Measurements from ENCODE around the gene CMBL.
"Not testable (repeated sequence)": the region's sequence is repeated elsewhere in the genome, so short reads cannot be mapped to it uniquely, and the experiment has no call there.

CMBL gene

GRCh38 chr5:10333154-10334006 lies 25.7 kb upstream of the CMBL start:
- DNase-seq (ENCODE audit: low read depth), result no peak

- DNase-seq (ENCODE audit: low read depth), result no peak
These were observed 24.6 kb upstream of the CMBL start for GRCh38 chr5:10332301-10332700.

GRCh38 chr5:10331341-10331796 lies 23.7 kb upstream of the CMBL start:
- no peak for DNase-seq (ENCODE audit: low read depth)

- DNase-seq (ENCODE audit: low read depth), result no peak
These were observed 23.0 kb upstream of the CMBL start for GRCh38 chr5:10330511-10331230.

- DNase-seq (ENCODE audit: low read depth), result no peak
These were observed 22.2 kb upstream of the CMBL start for GRCh38 chr5:10329820-10330481.

- DNase-seq (ENCODE audit: low read depth), result no peak
These were observed 21.7 kb upstream of the CMBL start for GRCh38 chr5:10329446-10329819.

GRCh38 chr5:10328323-10328722 lies 20.6 kb upstream of the CMBL start:
- no peak for DNase-seq (ENCODE audit: low read depth)

- DNase-seq (ENCODE audit: low read depth), result no peak
These were observed 17.0 kb upstream of the CMBL start for GRCh38 chr5:10324518-10325370.

GRCh38 chr5:10323588-10324488 lies 16.1 kb upstream of the CMBL start:
- DNase-seq (ENCODE audit: low read depth), result no peak

- no peak for DNase-seq (ENCODE audit: low read depth)
These were observed 14.2 kb upstream of the CMBL start for GRCh38 chr5:10321882-10322281.

GRCh38 chr5:10320793-10321192 lies 13.1 kb upstream of the CMBL start:
- no peak for DNase-seq (ENCODE audit: low read depth)

- DNase-seq (ENCODE audit: low read depth), result no peak
These were observed 11.6 kb upstream of the CMBL start for GRCh38 chr5:10319202-10319851.

GRCh38 chr5:10317825-10318682 lies 10.4 kb upstream of the CMBL start:
- DNase-seq (ENCODE audit: low read depth), result no peak

GRCh38 chr5:10315824-10316509 lies 8.3 kb upstream of the CMBL start:
- DNase-seq (ENCODE audit: low read depth), result no peak

GRCh38 chr5:10315201-10315600 lies 7.5 kb upstream of the CMBL start:
- DNase-seq (ENCODE audit: low read depth), result no peak

- no peak for DNase-seq (ENCODE audit: low read depth)
These were observed 4.1 kb upstream of the CMBL start for GRCh38 chr5:10311595-10312425.

GRCh38 chr5:10310835-10311570 lies 3.3 kb upstream of the CMBL start:
- not testable (repeated sequence) for DNase-seq (ENCODE audit: low read depth)

All from activated T-helper 1 cell treated with Interleukin-2 at 50 U/mL for 16 hours (primary cell).